ENCODE data around the gene NOP53. TPM values are rescaled to one million over a fixed set of nuclear protein-coding genes. Genes with fewer than 3 reads are reported as not detected.
"Not testable (repeated sequence)": the region's sequence is repeated elsewhere in the genome, so short reads cannot be mapped to it uniquely, and the experiment has no call there.

Gene NOP53
- polyA plus RNA-seq, 12 donors: 369 to 542 (median 460) TPM; not detected in 1

GRCh38 chr19:47746129-47746528 lies 783 bp downstream of the NOP53 start:
- DNase-seq: not testable (repeated sequence)

GRCh38 chr19:47749326-47749725 lies 4.0 kb downstream of the NOP53 start:
- no peak for DNase-seq

- no peak for DNase-seq
These were observed 5.4 kb downstream of the NOP53 start for GRCh38 chr19:47750752-47751151.

- no peak for DNase-seq
These were observed 7.3 kb downstream of the NOP53 start for GRCh38 chr19:47752440-47753211.

- no peak for DNase-seq
These were observed 9.1 kb downstream of the NOP53 start for GRCh38 chr19:47754206-47755064.

- no peak for DNase-seq
These were observed 9.9 kb downstream of the NOP53 start for GRCh38 chr19:47755065-47755761.

GRCh38 chr19:47755762-47756626 lies 10.6 kb downstream of the NOP53 start:
- DNase-seq: no peak

- no peak for DNase-seq
These were observed 11.2 kb downstream of the NOP53 start for GRCh38 chr19:47756627-47756929.

GRCh38 chr19:47756953-47757608 lies 11.7 kb downstream of the NOP53 start:
- DNase-seq: no peak

- DNase-seq: no peak
These were observed 12.5 kb downstream of the NOP53 start for GRCh38 chr19:47757617-47758442.

- no peak for DNase-seq
These were observed 13.1 kb downstream of the NOP53 start for GRCh38 chr19:47758443-47758804.

- no peak for DNase-seq
These were observed 15.3 kb downstream of the NOP53 start for GRCh38 chr19:47760632-47760999.

GRCh38 chr19:47761566-47761965 lies 16.2 kb downstream of the NOP53 start:
- DNase-seq: no peak

GRCh38 chr19:47762151-47762550 lies 16.8 kb downstream of the NOP53 start:
- no peak for DNase-seq

GRCh38 chr19:47762615-47763308 lies 17.4 kb downstream of the NOP53 start:
- DNase-seq: no peak

- not testable (repeated sequence) for DNase-seq
These were observed 19.4 kb downstream of the NOP53 start for GRCh38 chr19:47764705-47765104.

GRCh38 chr19:47765523-47766358 lies 20.4 kb downstream of the NOP53 start:
- DNase-seq: no peak

GRCh38 chr19:47766359-47766620 lies 20.9 kb downstream of the NOP53 start:
- DNase-seq: no peak

- no peak for DNase-seq
These were observed 21.3 kb downstream of the NOP53 start for GRCh38 chr19:47766670-47767069.

Data from muscle of arm (tissue), 12 donors.